CD4-positive, CD25-positive, alpha-beta regulatory T cell (primary cell): ENCODE data around the gene LIMS2. TPM values are rescaled to one million over a fixed set of nuclear protein-coding genes. Genes with fewer than 3 reads are reported as not detected.

Source experiments
- ATAC-seq, 2 donors: fragments of 150-1000 bp; cut with Tn5 transposase; one replicate each; pipeline ENCODE4 v1.10.0; 2021; ENCODE audit warnings: low read depth in 2 of 2, moderate number of reproducible peaks in 2 of 2, moderate library complexity in 1 of 2
- DNase-seq, 3 donors: peaks; one replicate each; pipeline versions ENCODE4 v3.0.0 to v3.0.0-alpha.2; 2012 to 2022; ENCODE audit warnings: mixed read lengths in 1 of 3
- H3K27ac ChIP-seq: one replicate; pipeline ENCODE4 v1.7.0; 2013; ENCODE audit warnings: mild to moderate bottlenecking, low read length; ENCODE audit not compliant: insufficient read depth, poor library complexity, severe bottlenecking
- H3K27me3 ChIP-seq: one replicate; pipeline ENCODE4 v1.7.0; 2013; ENCODE audit warnings: low read length; ENCODE audit not compliant: control insufficient read depth, insufficient read depth
- H3K36me3 ChIP-seq: one replicate; pipeline ENCODE4 v1.7.0; 2013; ENCODE audit warnings: mild to moderate bottlenecking, low read length, moderate library complexity; ENCODE audit not compliant: control insufficient read depth, insufficient read depth
- H3K4me1 ChIP-seq: 2 replicates; pipeline ENCODE4 v1.7.0; 2013; ENCODE audit warnings: mild to moderate bottlenecking, low read length; ENCODE audit not compliant: insufficient read depth, control insufficient read depth, poor library complexity, severe bottlenecking
- H3K4me3 ChIP-seq: one replicate; pipeline ENCODE4 v1.7.0; 2013; ENCODE audit warnings: low read depth, mild to moderate bottlenecking, low read length, moderate library complexity
- H3K9me3 ChIP-seq, 2 experiments: 1 replicate in 1 of 2; 2 replicates in 1 of 2; pipeline ENCODE4 v1.7.0; 2013; ENCODE audit warnings: low read length in 2 of 2, mild to moderate bottlenecking in 1 of 2, moderate library complexity in 1 of 2; ENCODE audit not compliant: control insufficient read depth in 2 of 2
- H3K27ac Mint-ChIP-seq, 3 donors: one replicate each; pipeline ENCODE4 v1.8.0; 2020 to 2022; ENCODE audit warnings: mild to moderate bottlenecking in 3 of 3, mixed read lengths in 3 of 3, moderate library complexity in 2 of 3
- H3K27me3 Mint-ChIP-seq: one replicate; pipeline ENCODE4 v1.8.0; 2022; ENCODE audit warnings: mild to moderate bottlenecking, mixed read lengths
- H3K36me3 Mint-ChIP-seq: one replicate; pipeline ENCODE4 v1.8.0; 2020; ENCODE audit warnings: mixed read lengths
- H3K4me1 Mint-ChIP-seq, 4 donors: one replicate each; pipeline ENCODE4 v1.8.0; 2020 to 2022; ENCODE audit warnings: mixed read lengths in 4 of 4, mild to moderate bottlenecking in 1 of 4
- H3K4me3 Mint-ChIP-seq, 4 donors: one replicate each; pipeline ENCODE4 v1.8.0; 2020 to 2022; ENCODE audit warnings: mild to moderate bottlenecking in 4 of 4, mixed read lengths in 4 of 4, moderate library complexity in 3 of 4
- H3K9me3 Mint-ChIP-seq, 7 donors: one replicate each; pipeline ENCODE4 v1.8.0; 2020 to 2022; ENCODE audit warnings: mixed read lengths in 7 of 7, mild to moderate bottlenecking in 3 of 7, moderate library complexity in 2 of 7
- polyA plus RNA-seq, 4 donors: library from polyadenylated mRNA; unstranded; fragments of 300-500 nt; fragmentation: Illumina TruSeq; gene quantifications; one replicate each; pipeline ENCODE4 v1.2.3, GENCODE V29; 2021
- total RNA-seq: library from RNA; stranded (reverse); gene quantifications from one replicate; pipeline ENCODE4 v1.2.3, GENCODE V29; 2022

The LIMS2 gene
- total and polyA plus RNA-seq, 5 donors from 2014 or later = 10.8 to 23.8 (median 15.4) TPM

DNA sequence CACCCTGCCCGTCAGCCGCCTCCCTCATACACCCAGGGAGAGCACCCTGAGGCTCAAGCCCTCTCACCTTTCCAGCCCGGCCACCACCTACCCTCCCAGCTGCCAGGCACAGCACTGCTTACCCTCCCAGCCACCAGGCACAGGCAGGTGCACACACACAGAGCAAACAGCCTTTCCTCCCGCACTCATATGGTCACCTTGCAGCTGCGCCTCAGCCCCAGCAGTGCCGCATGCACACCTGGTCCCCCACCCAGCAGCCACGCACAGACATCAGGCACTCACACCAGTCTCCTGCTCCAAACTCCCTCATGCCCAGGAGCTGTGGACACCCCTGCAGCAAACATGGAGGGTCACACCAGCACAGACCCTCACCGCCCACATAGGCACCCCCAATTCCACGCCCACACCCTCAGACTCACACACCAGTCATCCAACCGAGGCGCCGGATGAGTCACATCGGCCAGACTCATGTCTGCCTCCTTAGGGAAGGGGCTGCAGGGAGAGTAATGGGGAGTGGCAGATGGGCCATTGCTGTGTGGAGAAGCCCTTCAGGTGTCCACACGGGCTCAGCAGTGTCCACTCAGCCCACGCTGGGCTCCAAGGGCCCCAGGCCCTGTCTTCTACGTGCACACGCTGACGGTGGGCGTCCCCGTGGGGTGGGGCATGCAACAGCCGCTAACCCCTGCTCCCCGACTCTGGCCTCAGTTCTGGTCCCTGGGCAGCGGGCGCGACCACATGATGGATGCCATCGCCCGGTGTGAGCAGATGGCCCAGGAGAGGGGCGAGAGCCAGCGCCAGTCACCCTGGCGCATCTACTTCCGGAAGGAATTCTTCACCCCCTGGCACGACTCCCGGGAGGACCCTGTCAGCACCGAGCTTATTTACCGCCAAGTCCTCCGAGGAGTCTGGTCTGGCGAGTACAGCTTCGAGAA lies 51.7 kb downstream of the LIMS2 start:
- H3K27ac Mint-ChIP-seq = no peak overlapping the region
- no peaks in the 10 kb centered on the region for H3K4me1 ChIP-seq
- no peak overlapping the region for H3K4me3 ChIP-seq
- H3K27ac ChIP-seq = no peak overlapping the region
- H3K9me3 ChIP-seq = no peaks in the 10 kb centered on the region
- no peaks in the 10 kb centered on the region for H3K4me1 Mint-ChIP-seq
- H3K36me3 Mint-ChIP-seq = peaks cover 1% of the 10 kb centered on the region
- ATAC-seq (no peak), DNase-seq (no peak)
- no peaks in the 10 kb centered on the region for H3K36me3 ChIP-seq
- H3K27me3 Mint-ChIP-seq = no peaks in the 10 kb centered on the region
- H3K9me3 Mint-ChIP-seq = no peaks in the 10 kb centered on the region
- H3K27me3 ChIP-seq = no peaks in the 10 kb centered on the region
- no peak overlapping the region for H3K4me3 Mint-ChIP-seq

DNA sequence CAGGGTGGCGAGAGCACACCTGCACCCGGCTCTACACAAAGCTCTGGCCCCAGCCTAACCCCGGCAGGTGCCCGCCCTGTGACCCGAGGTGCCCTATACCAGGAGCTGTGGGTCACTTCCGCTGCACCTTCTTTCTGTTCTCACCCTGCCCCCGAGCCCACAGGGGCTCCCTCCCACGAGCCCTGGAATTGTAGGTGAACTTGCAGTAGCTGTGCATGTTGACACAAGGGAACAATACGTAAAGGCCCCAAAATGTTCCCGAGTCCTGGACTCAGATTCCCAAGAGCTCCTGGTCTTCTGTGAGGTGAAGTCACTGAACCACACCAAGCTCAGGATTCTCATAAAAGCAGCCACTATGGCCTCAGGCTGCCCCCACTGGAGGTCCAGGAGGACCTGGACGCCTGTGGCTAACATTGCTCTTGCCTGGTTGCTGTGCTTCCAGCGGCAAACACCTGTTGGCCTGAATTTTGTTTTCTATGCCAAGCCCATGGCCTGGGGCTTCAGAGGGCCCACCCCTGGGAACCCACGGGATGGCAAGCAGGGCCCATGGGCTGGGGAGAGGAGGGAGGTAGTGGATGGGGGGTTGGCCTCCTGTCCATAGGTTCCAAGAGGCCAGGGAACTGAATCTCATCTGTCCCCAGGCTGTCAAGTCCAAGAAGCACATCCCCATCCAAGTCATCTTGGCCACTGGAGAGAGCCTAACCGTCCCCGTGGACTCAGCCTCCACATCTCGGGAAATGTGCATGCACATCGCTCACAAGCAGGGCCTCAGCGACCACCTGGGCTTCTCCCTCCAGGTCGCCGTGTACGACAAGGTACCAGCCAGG lies 52.6 kb downstream of the LIMS2 start:
- Mint-ChIP-seq H3K36me3 (peaks cover 3% of the 10 kb centered on the region), H3K9me3 (no peaks in the 10 kb centered on the region), H3K4me1 (peaks cover 0 to 3% (median 0%) of the 10 kb centered on the region in 4 donors), H3K27me3 (no peaks in the 10 kb centered on the region), H3K27ac (peak overlapping the region in 1 of 3 donors; percentile 60), H3K4me3 (no peak overlapping the region)
- Histone ChIP-seq H3K27ac (no peak overlapping the region), H3K36me3 (no peaks in the 10 kb centered on the region), H3K27me3 (no peaks in the 10 kb centered on the region), H3K9me3 (no peaks in the 10 kb centered on the region), H3K4me1 (no peaks in the 10 kb centered on the region), H3K4me3 (no peak overlapping the region)
- DNase-seq = no peak
- no peak for ATAC-seq

DNA sequence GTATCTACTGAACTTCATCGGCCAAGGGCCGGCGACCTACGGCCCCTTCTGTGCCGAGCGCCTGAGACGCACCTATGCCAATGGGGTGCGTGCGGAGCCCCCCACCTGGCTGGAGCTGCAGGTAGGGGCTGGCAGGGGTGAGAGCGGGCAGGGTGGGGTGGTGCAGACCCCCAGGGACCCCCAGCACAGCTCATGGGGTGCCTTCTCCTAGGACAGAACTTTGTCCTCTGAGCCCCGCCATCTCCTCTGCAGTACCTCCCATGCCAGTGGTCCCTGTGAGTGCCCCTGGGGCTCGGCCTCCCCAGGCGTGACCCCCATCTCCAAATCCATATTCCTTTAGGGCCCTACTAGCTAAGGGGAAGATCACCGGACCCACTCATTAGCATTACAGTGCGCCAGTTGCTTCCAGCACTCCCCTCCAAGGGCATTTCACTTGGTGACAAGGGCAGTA lies 53.3 kb downstream of the LIMS2 start:
- peaks cover 3% of the 10 kb centered on the region for H3K36me3 Mint-ChIP-seq
- no peaks in the 10 kb centered on the region for H3K4me1 ChIP-seq
- DNase-seq (no peak), ATAC-seq (no peak)
- H3K27me3 ChIP-seq = no peaks in the 10 kb centered on the region
- H3K4me3 ChIP-seq = no peak overlapping the region
- no peak overlapping the region for H3K4me3 Mint-ChIP-seq
- peaks cover 2% of the 10 kb centered on the region for H3K27me3 Mint-ChIP-seq
- H3K9me3 ChIP-seq = no peaks in the 10 kb centered on the region
- no peak overlapping the region for H3K27ac Mint-ChIP-seq
- peaks cover 0 to 4% (median 0%) of the 10 kb centered on the region in 4 donors for H3K4me1 Mint-ChIP-seq
- no peak overlapping the region for H3K27ac ChIP-seq
- no peaks in the 10 kb centered on the region for H3K9me3 Mint-ChIP-seq
- H3K36me3 ChIP-seq = no peaks in the 10 kb centered on the region

GRCh38 chr2:127620866-127621265 lies 54.5 kb downstream of the LIMS2 start:
- no peak overlapping the region for H3K4me3 Mint-ChIP-seq
- no peaks in the 10 kb centered on the region for H3K9me3 ChIP-seq
- H3K36me3 ChIP-seq = no peaks in the 10 kb centered on the region
- peaks cover 11% of the 10 kb centered on the region for H3K27me3 Mint-ChIP-seq
- H3K9me3 Mint-ChIP-seq = no peaks in the 10 kb centered on the region
- no peak overlapping the region for H3K4me3 ChIP-seq
- peaks cover 0 to 6% (median 4%) of the 10 kb centered on the region in 4 donors for H3K4me1 Mint-ChIP-seq
- DNase-seq = no peak
- H3K4me1 ChIP-seq = no peaks in the 10 kb centered on the region
- H3K27ac ChIP-seq = no peak overlapping the region
- H3K27ac Mint-ChIP-seq = no peak overlapping the region
- no peak for ATAC-seq
- peaks cover 3% of the 10 kb centered on the region for H3K36me3 Mint-ChIP-seq
- H3K27me3 ChIP-seq = no peaks in the 10 kb centered on the region

GRCh38 chr2:127619877-127620705 lies 55.2 kb downstream of the LIMS2 start:
- H3K36me3 Mint-ChIP-seq = peaks cover 3% of the 10 kb centered on the region
- H3K4me3 ChIP-seq = no peak overlapping the region

GRCh38 chr2:127619203-127619590 lies 56.1 kb downstream of the LIMS2 start:
- Histone ChIP-seq H3K9me3 (no peaks in the 10 kb centered on the region), H3K4me3 (no peak overlapping the region), H3K4me1 (no peaks in the 10 kb centered on the region), H3K27me3 (no peaks in the 10 kb centered on the region), H3K36me3 (no peaks in the 10 kb centered on the region), H3K27ac (no peak overlapping the region)
- ATAC-seq (no peak), DNase-seq (no peak)
- peak overlapping the region in 1 of 3 donors; percentile 59 for H3K27ac Mint-ChIP-seq
- no peak overlapping the region for H3K4me3 Mint-ChIP-seq
- H3K9me3 Mint-ChIP-seq = no peaks in the 10 kb centered on the region
- H3K4me1 Mint-ChIP-seq = peaks cover 0 to 7% (median 5%) of the 10 kb centered on the region in 4 donors
- peaks cover 3% of the 10 kb centered on the region for H3K36me3 Mint-ChIP-seq
- H3K27me3 Mint-ChIP-seq = peaks cover 14% of the 10 kb centered on the region

More at GRCh38 chr2:127619877-127620705, 55.2 kb downstream of the LIMS2 start:
- Histone ChIP-seq H3K4me1 (no peaks in the 10 kb centered on the region), H3K9me3 (no peaks in the 10 kb centered on the region), H3K27ac (no peak overlapping the region), H3K36me3 (no peaks in the 10 kb centered on the region), H3K27me3 (no peaks in the 10 kb centered on the region)
- peaks cover 0 to 7% (median 5%) of the 10 kb centered on the region in 4 donors for H3K4me1 Mint-ChIP-seq
- H3K4me3 Mint-ChIP-seq = no peak overlapping the region
- ATAC-seq (no peak), DNase-seq (no peak)
- H3K27me3 Mint-ChIP-seq = peaks cover 14% of the 10 kb centered on the region
- H3K27ac Mint-ChIP-seq = peak overlapping the region in 1 of 3 donors; percentile 59
- no peaks in the 10 kb centered on the region for H3K9me3 Mint-ChIP-seq

- Mint-ChIP-seq H3K36me3 (peaks cover 3% of the 10 kb centered on the region), H3K4me3 (no peak overlapping the region), H3K9me3 (peaks cover 0 to 4% (median 0%) of the 10 kb centered on the region in 7 donors), H3K27ac (peak overlapping the region in 1 of 3 donors; percentile 25), H3K4me1 (peaks cover 0 to 7% (median 5%) of the 10 kb centered on the region in 4 donors), H3K27me3 (peaks cover 17% of the 10 kb centered on the region)
- DNase-seq (no peak), ATAC-seq (no peak)
- H3K4me3 ChIP-seq = no peak overlapping the region
- H3K36me3 ChIP-seq = no peaks in the 10 kb centered on the region
- no peaks in the 10 kb centered on the region for H3K4me1 ChIP-seq
- no peaks in the 10 kb centered on the region for H3K27me3 ChIP-seq
- H3K27ac ChIP-seq = no peak overlapping the region
- H3K9me3 ChIP-seq = no peaks in the 10 kb centered on the region
These were observed 56.7 kb downstream of the LIMS2 start for GRCh38 chr2:127618551-127619202.
